K562 (cell line): ENCODE measurements around the gene ZNRF1. TPM values are rescaled to one million over a fixed set of nuclear protein-coding genes. Genes with fewer than 3 reads are reported as not detected.
A peak's percentile ranks its signal among the peaks of the same experiment; 100 is the strongest.

ENCODE experiments used
- ATAC-seq: fragments of 200-7000 bp; cut with Tn5 transposase; 3 replicates; pipeline ENCODE4 v1.9.1; 2020; ENCODE audit warnings: moderate library complexity
- BruUV-seq: library from RNA; stranded (reverse); fragments of 400-500 nt; replicated peaks from 2 replicates; lab custom pipeline; 2021; lab: Mats Ljungman, UMichigan
- CTCF ChIA-PET: fragments of 300-600 bp; formaldehyde crosslinking; extraction: SDS; loops from one replicate; lab custom pipeline; 2021; ENCODE audit warnings: low intra/inter-chr PET ratio; lab: Yijun Ruan, JAX
- POLR2A ChIA-PET: fragments of 300-600, 350-650 bp; sonication (Branson Sonifier 250); formaldehyde crosslinking; extraction: SDS; loops from one replicate; lab custom pipeline; 2021; ENCODE audit warnings: antibody characterized with exemption, inconsistent platforms; lab: Yijun Ruan, JAX
- DNase-seq, 4 experiments: peaks; one replicate each; pipeline versions ENCODE4 v3.0.0 to v3.0.0-alpha.2; 2011 to 2018; ENCODE audit warnings: low spot score in 3 of 4, mixed read lengths in 3 of 4; ENCODE audit errors: extremely low read depth in 1 of 4
- FAIRE-seq: peaks from 2 replicates; lab custom pipeline; 2011; peaks lifted over from hg19 to GRCh38; lab: Jason Lieb, UNC
- H2AFZ ChIP-seq: 2 replicates; pipeline ENCODE4 v1.6.0; 2011; ENCODE audit warnings: low read depth, low read length, control low read depth, inconsistent platforms
- H3K27ac ChIP-seq: fragments of 200-600 bp; 3 replicates; pipeline ENCODE4 v1.8.0; 2011; ENCODE audit warnings: low read depth, mild to moderate bottlenecking, control low read depth, inconsistent platforms, low read length, moderate library complexity, mixed read lengths; ENCODE audit errors: extremely low read depth
- H3K27me3 ChIP-seq, 2 experiments: fragments of 300-600 bp in 1 of 2; 2 replicates in 1 of 2; 3 replicates in 1 of 2; pipeline versions ENCODE4 v1.6.0 to v1.8.0; 2011; ENCODE audit warnings: inconsistent platforms in 2 of 2, low read length in 2 of 2, mild to moderate bottlenecking in 1 of 2, mixed read lengths in 1 of 2, moderate library complexity in 1 of 2; ENCODE audit not compliant: control insufficient read depth in 2 of 2, insufficient read depth in 2 of 2
- H3K36me3 ChIP-seq: fragments of 300-600 bp; 3 replicates; pipeline ENCODE4 v1.8.0; 2011; ENCODE audit warnings: mild to moderate bottlenecking, low read length, inconsistent platforms; ENCODE audit not compliant: control insufficient read depth, insufficient read depth
- H3K4me1 ChIP-seq, 2 experiments: fragments of 200-600 bp in 1 of 2; replicated peaks in 1 of 2; 2 replicates in 1 of 2; 3 replicates in 1 of 2; pipeline versions ENCODE4 v1.5.1 to v1.8.0; 2011; ENCODE audit warnings: inconsistent platforms in 2 of 2, low read length in 2 of 2, mild to moderate bottlenecking in 1 of 2, mixed read lengths in 1 of 2, moderate library complexity in 1 of 2; ENCODE audit not compliant: control insufficient read depth in 2 of 2, insufficient read depth in 2 of 2
- H3K4me2 ChIP-seq: 2 replicates; pipeline ENCODE4 v1.6.1; 2011; ENCODE audit warnings: low read length, control low read depth, inconsistent platforms, mixed read lengths; ENCODE audit not compliant: insufficient read depth
- H3K4me3 ChIP-seq: fragments of 200-600 bp; sonication (generic), shearing (Covaris generic); 2 replicates; pipeline ENCODE4 v1.5.1; 2016; ENCODE audit warnings: control low read depth, inconsistent platforms
- H3K79me2 ChIP-seq: fragments of 200-600 bp; 3 replicates; pipeline ENCODE4 v1.8.0; 2011; ENCODE audit warnings: low read length, inconsistent platforms; ENCODE audit not compliant: control insufficient read depth, insufficient read depth
- H3K9ac ChIP-seq, 2 experiments: 2 replicates each; pipeline versions ENCODE4 v1.6.0 to v1.6.1; 2011; ENCODE audit warnings: low read depth in 2 of 2, low read length in 2 of 2, control low read depth in 1 of 2, inconsistent platforms in 1 of 2, mild to moderate bottlenecking in 1 of 2, mixed read lengths in 1 of 2; ENCODE audit not compliant: insufficient read depth in 1 of 2
- H3K9me1 ChIP-seq: one replicate; pipeline ENCODE4 v1.6.0; 2011; ENCODE audit warnings: inconsistent platforms, mild to moderate bottlenecking, low read length, moderate library complexity; ENCODE audit not compliant: control insufficient read depth, insufficient read depth
- H3K9me3 ChIP-seq: replicated peaks from 2 replicates; pipeline ENCODE4 v1.5.1; 2011; ENCODE audit warnings: low read depth, low read length, inconsistent platforms; ENCODE audit not compliant: control insufficient read depth, insufficient read depth
- H4K20me1 ChIP-seq: replicated peaks from 2 replicates; pipeline ENCODE4 v1.6.1; 2011; ENCODE audit warnings: low read length, inconsistent platforms, mixed read lengths; ENCODE audit not compliant: control insufficient read depth, insufficient read depth
- BHLHE40 ChIP-seq: IDR thresholded peaks from 2 replicates; pipeline ENCODE4 v1.6.1; 2011; ENCODE audit warnings: low read length, improper control_type of control experiment
- CTBP1 ChIP-seq: fragments of 450-650 bp; IDR thresholded peaks from 2 replicates; pipeline ENCODE4 v1.6.1; 2016; ENCODE audit warnings: borderline replicate concordance
- EP400 ChIP-seq: fragments of 450-650 bp; IDR thresholded peaks from 2 replicates; pipeline ENCODE4 v1.6.1; 2017; ENCODE audit warnings: antibody characterized with exemption, mild to moderate bottlenecking, moderate library complexity
- FOXA1 ChIP-seq: fragments of 450-650 bp; IDR thresholded peaks from 2 replicates; pipeline ENCODE4 v1.6.1; 2016; ENCODE audit warnings: mild to moderate bottlenecking, borderline replicate concordance
- KHSRP ChIP-seq: fragments of 450-650 bp; IDR thresholded peaks from 2 replicates; pipeline ENCODE4 v1.6.1; 2017
- MAFK ChIP-seq: IDR thresholded peaks from 2 replicates; pipeline ENCODE4 v1.6.1; 2011; ENCODE audit warnings: low read length, improper control_type of control experiment
- NCOA2 ChIP-seq, 2 experiments: fragments of 450-650 bp; IDR thresholded peaks; 2 replicates each; pipeline ENCODE4 v1.6.1; 2018; ENCODE audit warnings: mild to moderate bottlenecking in 2 of 2, moderate library complexity in 1 of 2; ENCODE audit not compliant: partially characterized antibody in 2 of 2
- NFXL1 ChIP-seq: fragments of 450-650 bp; formaldehyde crosslinking; IDR thresholded peaks from 2 replicates; pipeline ENCODE4 v1.4.0; 2021; ENCODE audit warnings: mild to moderate bottlenecking
- PCBP2 ChIP-seq: fragments of 200-400 bp; formaldehyde crosslinking; IDR thresholded peaks from 2 replicates; pipeline ENCODE4 v1.6.1; 2018; ENCODE audit warnings: low read length, low read depth, mild to moderate bottlenecking, moderate library complexity; ENCODE audit not compliant: poor library complexity, severe bottlenecking
- POLR2B ChIP-seq: fragments of 450-650 bp; IDR thresholded peaks from 2 replicates; pipeline ENCODE4 v1.6.1; 2018; ENCODE audit warnings: low read depth; ENCODE audit not compliant: partially characterized antibody
- SIX5 ChIP-seq, 2 experiments: IDR thresholded peaks; 2 replicates each; pipeline ENCODE4 v1.6.1; 2011; ENCODE audit warnings: low read length in 2 of 2, borderline replicate concordance in 1 of 2, low read depth in 1 of 2, mild to moderate bottlenecking in 1 of 2, moderate library complexity in 1 of 2; ENCODE audit not compliant: insufficient read depth in 1 of 2
- SPI1 ChIP-seq: IDR thresholded peaks from 2 replicates; pipeline ENCODE4 v1.6.1; 2011; ENCODE audit warnings: low read depth, low read length, control low read depth, borderline replicate concordance
- ZBTB7A ChIP-seq: IDR thresholded peaks from 2 replicates; pipeline ENCODE4 v1.6.1; 2011; ENCODE audit warnings: low read depth, mild to moderate bottlenecking, low read length, moderate library complexity, borderline replicate concordance; ENCODE audit not compliant: control insufficient read depth
- ZEB2 ChIP-seq: fragments of 450-650 bp; IDR thresholded peaks from 2 replicates; pipeline ENCODE4 v1.6.1; 2016
- ZFX ChIP-seq: sonication (generic); formaldehyde crosslinking; IDR thresholded peaks from 2 replicates; pipeline ENCODE4 v1.8.0; 2022; ENCODE audit warnings: mild to moderate bottlenecking, missing genetic modification reagents, moderate library complexity
- ZNF274 ChIP-seq: IDR thresholded peaks from 2 replicates; pipeline ENCODE4 v1.6.1; 2011; ENCODE audit warnings: low read depth, mild to moderate bottlenecking, low read length, moderate library complexity, borderline replicate concordance
- ZNF77 ChIP-seq: fragments of 250-450 bp; sonication (Bioruptor Pico); IDR thresholded peaks from 2 replicates; pipeline ENCODE4 v1.5.0; 2020
- WGBS: fragments of 100-300 bp; shearing (Covaris generic); methylation state at CpG from one replicate; pipeline ENCODE4 v1.1.6; 2016; ENCODE audit warnings: low coverage, mixed read lengths; ENCODE audit not compliant: insufficient coverage; ENCODE audit errors: missing lambda C conversion rate; 5-methylcytosine and 5-hydroxymethylcytosine counted together
- in situ Hi-C: fragments of 300-500 bp; cut with MboI; formaldehyde crosslinking; loops from 4 replicates; pipeline ENCODE4 v1.15.0; 2018; ENCODE audit warnings: inconsistent platforms, mixed read lengths
- intact Hi-C: fragments of 100-400 bp; cut with micrococcal nuclease; formaldehyde crosslinking; loops from 2 replicates; pipeline ENCODE4 v1.14.2; 2022
- polyA plus RNA-seq, 8 experiments: library from polyadenylated mRNA; depleted of rRNA in 4 of 8; stranded (reverse) in 5 of 8; unstranded in 3 of 8; fragments of >200 nt; fragmentation: Nextera tagmentation in 2 of 8; fragmentation: Illumina TruSeq in 1 of 8; extraction: Ambion mirVana in 2 of 8; extraction: Trizol in 1 of 8; gene quantifications; 2 replicates each; pipeline versions ENCODE4 v1.2.1 to v1.2.3, GENCODE V29; 2011 to 2014; ENCODE audit warnings: inconsistent platforms in 1 of 8, missing spikeins in 1 of 8
- total RNA-seq, 7 experiments: library from RNA; depleted of rRNA in 6 of 7; stranded (reverse); fragments of >200 nt in 6 of 7; fragmentation: Illumina TruSeq in 2 of 7; extraction: Trizol in 2 of 7; gene quantifications; 2 replicates each; pipeline versions ENCODE4 v1.2.1 to v1.2.3, GENCODE V29; 2011 to 2021; ENCODE audit warnings: low replicate concordance in 1 of 7
- TF ChIP-seq, protein P1 (sequence below): fragments of 250-450 bp; sonication (Bioruptor Pico); IDR thresholded peaks from 2 replicates; pipeline ENCODE4 v1.8.0; 2021; ENCODE audit warnings: borderline replicate concordance, mild to moderate bottlenecking, moderate library complexity; ENCODE audit not compliant: poor library complexity, severe bottlenecking
- TF ChIP-seq, protein P2 (sequence below): fragments of 250-450 bp; sonication (Bioruptor Pico); IDR thresholded peaks from 2 replicates; pipeline ENCODE4 v1.8.0; 2022; ENCODE audit warnings: moderate library complexity, mild to moderate bottlenecking, inconsistent platforms
- TF ChIP-seq, protein P3 (sequence below): fragments of 250-450 bp; sonication (Bioruptor Pico); IDR thresholded peaks from 2 replicates; pipeline ENCODE4 v1.9.0; 2021; ENCODE audit warnings: mild to moderate bottlenecking
- TF ChIP-seq, protein P4 (sequence below): fragments of 250-450 bp; sonication (Bioruptor Pico); IDR thresholded peaks from 2 replicates; pipeline ENCODE4 v1.4.0; 2020; ENCODE audit warnings: mild to moderate bottlenecking, moderate library complexity

Gene ZNRF1
- total and polyA plus RNA-seq, 9 of the 15 experiments (the other 6 are each of a cell fraction or from before 2014, with no cell fraction given), result 9.5 to 37.7 (median 20.0) TPM

DNA sequence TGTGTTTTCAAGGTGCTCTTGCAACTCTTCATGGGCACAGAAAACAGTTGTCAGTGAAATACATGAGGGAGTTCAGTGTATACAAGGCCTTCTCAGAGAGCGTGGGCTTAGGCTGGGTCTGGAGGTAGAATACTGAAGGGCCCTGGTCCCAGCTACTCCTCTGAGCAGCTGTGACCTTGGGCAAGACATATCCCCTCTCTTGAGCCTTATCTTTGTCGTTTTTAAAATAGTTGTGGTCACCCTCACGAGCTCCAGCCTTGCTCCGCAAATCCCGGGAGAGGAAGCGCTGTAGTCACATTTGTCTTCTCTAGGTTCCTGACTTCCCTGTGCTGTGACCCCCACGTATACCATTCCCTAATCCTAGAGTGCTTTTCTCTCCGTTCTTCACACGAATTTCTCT lies 3.6 kb downstream of the ZNRF1 start:
- ChIA-PET CTCF (no interaction called here), POLR2A (interaction anchor here (0.9 to 3.3 kb wide), 6 partner anchors 10 to 109 kb away, joined by 3 to 32 read pairs (median 4); no protein-coding TSS in a partner anchor)
- Histone ChIP-seq H3K9me3 (no peaks in the 10 kb centered on the region), H3K27me3 (no peaks in the 10 kb centered on the region), H3K27ac (peak overlapping the region; percentile 9; the same call in 1 of the 3 replicates), H2AFZ (no peak overlapping the region), H3K9ac (peak overlapping the region; percentile 5 to 76; a peak in 1 of 4 replicates), H3K4me3 (no peak overlapping the region; the same call in 1 of the 2 replicates), H3K36me3 (peaks cover 13% of the 10 kb centered on the region; the same call in 2 of the 3 replicates), H3K9me1 (no peaks in the 10 kb centered on the region), H4K20me1 (peaks cover 22% of the 10 kb centered on the region; the same call in 1 of the 2 replicates), H3K4me2 (peak overlapping the region; percentile 47; the same call in 1 of the 2 replicates), H3K4me1 (peaks cover 34 to 44% of the 10 kb centered on the region in 2 experiments), H3K79me2 (peaks cover 83% of the 10 kb centered on the region)
- intact Hi-C loops, result loop anchor here (2.0 kb wide), 1 partner anchor 62 kb away; no protein-coding TSS in a partner anchor
- FAIRE-seq (peak; percentile 75), ATAC-seq (peak; percentile 4), DNase-seq (peak in 1 of 4 experiments; percentile 52)
- in situ Hi-C loops, result no loop called here
- 8% methylated on average over 9 of the region's 9 CpGs for WGBS
- no TSS peak for BruUV-seq
- no peak for TF ChIP-seq POLR2B
- TF ChIP-seq NFXL1 (CRISPR knock-in tag), result no peak
- TF ChIP-seq PCBP2, result no peak
- TF ChIP-seq FOXA1, result no peak
- TF ChIP-seq, protein P1, sequence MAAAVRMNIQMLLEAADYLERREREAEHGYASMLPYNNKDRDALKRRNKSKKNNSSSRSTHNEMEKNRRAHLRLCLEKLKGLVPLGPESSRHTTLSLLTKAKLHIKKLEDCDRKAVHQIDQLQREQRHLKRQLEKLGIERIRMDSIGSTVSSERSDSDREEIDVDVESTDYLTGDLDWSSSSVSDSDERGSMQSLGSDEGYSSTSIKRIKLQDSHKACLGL (CRISPR knock-in tag), result no peak
- no peak for TF ChIP-seq MAFK
- TF ChIP-seq ZFX (CRISPR knock-in tag), result peak; percentile 36; the same call in 1 of the 2 replicates
- TF ChIP-seq CTBP1, result peak; percentile 33; the same call in 1 of the 2 replicates
- TF ChIP-seq SIX5 (IDR thresholded peaks at IDR 0.05; ENCODE audit: borderline replicate concordance in 1 of 2, insufficient read depth in 1 of 2, low read depth in 1 of 2, low read length in 2 of 2), result no peak
- TF ChIP-seq, protein P2, sequence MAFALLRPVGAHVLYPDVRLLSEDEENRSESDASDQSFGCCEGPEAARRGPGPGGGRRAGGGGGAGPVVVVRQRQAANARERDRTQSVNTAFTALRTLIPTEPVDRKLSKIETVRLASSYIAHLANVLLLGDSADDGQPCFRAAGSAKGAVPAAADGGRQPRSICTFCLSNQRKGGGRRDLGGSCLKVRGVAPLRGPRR (CRISPR knock-in tag), result no peak
- TF ChIP-seq, protein P3, sequence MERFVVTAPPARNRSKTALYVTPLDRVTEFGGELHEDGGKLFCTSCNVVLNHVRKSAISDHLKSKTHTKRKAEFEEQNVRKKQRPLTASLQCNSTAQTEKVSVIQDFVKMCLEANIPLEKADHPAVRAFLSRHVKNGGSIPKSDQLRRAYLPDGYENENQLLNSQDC, result no peak
- TF ChIP-seq ZEB2, result peak; percentile 45; the same call in 1 of the 2 replicates
- no peak for TF ChIP-seq EP400
- no peak for TF ChIP-seq ZNF77
- no peak for TF ChIP-seq NCOA2 (IDR thresholded peaks at IDR 0.05; ENCODE audit: partially characterized antibody in 2 of 2)
- TF ChIP-seq KHSRP, result no peak
- TF ChIP-seq ZNF274, result no peak
- peak; percentile 53; the same call in 1 of the 2 replicates for TF ChIP-seq SPI1
- TF ChIP-seq, protein P4, sequence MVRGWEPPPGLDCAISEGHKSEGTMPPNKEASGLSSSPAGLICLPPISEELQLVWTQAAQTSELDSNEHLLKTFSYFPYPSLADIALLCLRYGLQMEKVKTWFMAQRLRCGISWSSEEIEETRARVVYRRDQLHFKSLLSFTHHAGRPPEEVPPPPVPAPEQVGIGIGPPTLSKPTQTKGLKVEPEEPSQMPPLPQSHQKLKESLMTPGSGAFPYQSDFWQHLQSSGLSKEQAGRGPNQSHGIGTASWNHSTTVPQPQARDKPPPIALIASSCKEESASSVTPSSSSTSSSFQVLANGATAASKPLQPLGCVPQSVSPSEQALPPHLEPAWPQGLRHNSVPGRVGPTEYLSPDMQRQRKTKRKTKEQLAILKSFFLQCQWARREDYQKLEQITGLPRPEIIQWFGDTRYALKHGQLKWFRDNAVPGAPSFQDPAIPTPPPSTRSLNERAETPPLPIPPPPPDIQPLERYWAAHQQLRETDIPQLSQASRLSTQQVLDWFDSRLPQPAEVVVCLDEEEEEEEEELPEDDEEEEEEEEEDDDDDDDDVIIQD, result no peak
- TF ChIP-seq ZBTB7A, result no peak
- peak; percentile 72 for TF ChIP-seq BHLHE40
